OCI-LY7 (cell line): Measurements from ENCODE around the gene TEX44. TPM values are rescaled to one million over a fixed set of nuclear protein-coding genes. Genes with fewer than 3 reads are reported as not detected.

ENCODE experiments used
- BruUV-seq: library from RNA; stranded (reverse); fragments of 400-500 nt; replicated peaks from 2 replicates; lab custom pipeline; 2021; lab: Mats Ljungman, UMichigan
- CTCF ChIA-PET: fragments of 300-600 bp; sonication (Branson Sonifier 250); formaldehyde crosslinking; loops from one replicate; lab custom pipeline; 2022; ENCODE audit warnings: antibody characterized with exemption; ENCODE audit not compliant: unreplicated experiment; lab: Charles Lee
- POLR2A ChIA-PET: fragments of 300-600 bp; sonication (Branson Sonifier 250); formaldehyde crosslinking; loops from one replicate; lab custom pipeline; 2022; ENCODE audit warnings: antibody characterized with exemption; lab: Charles Lee
- DNase-seq: peaks from one replicate; pipeline ENCODE4 v3.0.0-alpha.2; 2015; ENCODE audit warnings: low spot score
- H2AFZ ChIP-seq: fragments of 200-600 bp; sonication (generic), shearing (Covaris generic); 2 replicates; pipeline ENCODE4 v1.6.1; 2014; ENCODE audit warnings: mild to moderate bottlenecking, antibody characterized with exemption, low read length, moderate library complexity
- H3K27ac ChIP-seq: fragments of 200-600 bp; sonication (generic); 2 replicates; pipeline ENCODE4 v1.5.1; 2014; ENCODE audit warnings: mixed run types, low read depth, mild to moderate bottlenecking, moderate library complexity, low read length, inconsistent platforms; ENCODE audit not compliant: poor library complexity, severe bottlenecking
- H3K36me3 ChIP-seq: fragments of 200-600 bp; sonication (generic); 2 replicates; pipeline ENCODE4 v1.6.1; 2014; ENCODE audit warnings: mild to moderate bottlenecking, antibody characterized with exemption, low read length, moderate library complexity, mixed read lengths; ENCODE audit not compliant: insufficient read depth
- H3K4me1 ChIP-seq: fragments of 200-600 bp; sonication (generic); 2 replicates; pipeline ENCODE4 v1.5.1; 2014; ENCODE audit warnings: mild to moderate bottlenecking, low read length; ENCODE audit not compliant: insufficient read depth, poor library complexity, severe bottlenecking
- H3K4me2 ChIP-seq: fragments of 200-600 bp; sonication (generic); 2 replicates; pipeline ENCODE4 v1.6.1; 2014; ENCODE audit warnings: mild to moderate bottlenecking, low read length
- H3K4me3 ChIP-seq: fragments of 200-600 bp; sonication (generic); 2 replicates; pipeline ENCODE4 v1.5.1; 2014; ENCODE audit warnings: mild to moderate bottlenecking, low read depth, low read length; ENCODE audit not compliant: poor library complexity, severe bottlenecking
- H3K79me2 ChIP-seq: fragments of 200-600 bp; sonication (generic); 2 replicates; pipeline ENCODE4 v1.6.1; 2016; ENCODE audit warnings: low read depth, mild to moderate bottlenecking, low read length, moderate library complexity, mixed read lengths; ENCODE audit not compliant: insufficient read depth
- H3K9me2 ChIP-seq: fragments of 200-600 bp; sonication (generic); 2 replicates; pipeline ENCODE4 v1.6.1; 2016; ENCODE audit warnings: mild to moderate bottlenecking, low read length, mixed read lengths; ENCODE audit not compliant: insufficient read depth
- H3K9me3 ChIP-seq: fragments of 200-600 bp; sonication (generic); 2 replicates; pipeline ENCODE4 v1.6.1; 2014; ENCODE audit warnings: mild to moderate bottlenecking, mixed run types, low read length, mixed read lengths
- H4K20me1 ChIP-seq: fragments of 200-600 bp; sonication (generic); 2 replicates; pipeline ENCODE4 v1.6.1; 2014; ENCODE audit warnings: mild to moderate bottlenecking, antibody characterized with exemption, low read length, moderate library complexity, mixed read lengths; ENCODE audit not compliant: insufficient read depth
- EZH2phosphoT487 ChIP-seq: fragments of 200-600 bp; sonication (generic); IDR thresholded peaks from 2 replicates; pipeline ENCODE4 v1.6.1; 2018; ENCODE audit warnings: low read depth, borderline replicate concordance, mild to moderate bottlenecking, mixed run types, antibody characterized with exemption, low read length, moderate library complexity, mixed read lengths
- intact Hi-C: fragments of 100-400 bp; cut with micrococcal nuclease; formaldehyde crosslinking; loops from one replicate; pipeline ENCODE4 v1.10.0; 2022; ENCODE audit not compliant: unreplicated experiment
- total RNA-seq, 2 experiments: library from RNA; depleted of rRNA in 1 of 2; stranded (reverse); fragments of >200 nt in 1 of 2; shearing (Covaris generic) in 1 of 2; gene quantifications; 2 replicates each; pipeline ENCODE4 v1.2.3, GENCODE V29; 2014 to 2022
- TF ChIP-seq, protein P1 (sequence below): fragments of 200-600 bp; sonication (generic); conservative IDR thresholded peaks from 2 replicates; pipeline ENCODE4 v1.5.1; 2014; ENCODE audit warnings: mild to moderate bottlenecking, antibody characterized with exemption, low read length, moderate library complexity, mixed read lengths

TEX44 gene
- total RNA-seq, 2 experiments from 2014 or later, result not detected

GRCh38 chr2:231613663-231614558, 21.2 kb downstream of the TEX44 start:
- no peak for TF ChIP-seq EZH2phosphoT487
- TF ChIP-seq, protein P1, sequence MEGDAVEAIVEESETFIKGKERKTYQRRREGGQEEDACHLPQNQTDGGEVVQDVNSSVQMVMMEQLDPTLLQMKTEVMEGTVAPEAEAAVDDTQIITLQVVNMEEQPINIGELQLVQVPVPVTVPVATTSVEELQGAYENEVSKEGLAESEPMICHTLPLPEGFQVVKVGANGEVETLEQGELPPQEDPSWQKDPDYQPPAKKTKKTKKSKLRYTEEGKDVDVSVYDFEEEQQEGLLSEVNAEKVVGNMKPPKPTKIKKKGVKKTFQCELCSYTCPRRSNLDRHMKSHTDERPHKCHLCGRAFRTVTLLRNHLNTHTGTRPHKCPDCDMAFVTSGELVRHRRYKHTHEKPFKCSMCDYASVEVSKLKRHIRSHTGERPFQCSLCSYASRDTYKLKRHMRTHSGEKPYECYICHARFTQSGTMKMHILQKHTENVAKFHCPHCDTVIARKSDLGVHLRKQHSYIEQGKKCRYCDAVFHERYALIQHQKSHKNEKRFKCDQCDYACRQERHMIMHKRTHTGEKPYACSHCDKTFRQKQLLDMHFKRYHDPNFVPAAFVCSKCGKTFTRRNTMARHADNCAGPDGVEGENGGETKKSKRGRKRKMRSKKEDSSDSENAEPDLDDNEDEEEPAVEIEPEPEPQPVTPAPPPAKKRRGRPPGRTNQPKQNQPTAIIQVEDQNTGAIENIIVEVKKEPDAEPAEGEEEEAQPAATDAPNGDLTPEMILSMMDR, result peak; percentile 45; the same call in 1 of the 2 replicates
- no TSS peak for BruUV-seq
- peak overlapping the region; percentile 99 for H3K27ac ChIP-seq

DNA sequence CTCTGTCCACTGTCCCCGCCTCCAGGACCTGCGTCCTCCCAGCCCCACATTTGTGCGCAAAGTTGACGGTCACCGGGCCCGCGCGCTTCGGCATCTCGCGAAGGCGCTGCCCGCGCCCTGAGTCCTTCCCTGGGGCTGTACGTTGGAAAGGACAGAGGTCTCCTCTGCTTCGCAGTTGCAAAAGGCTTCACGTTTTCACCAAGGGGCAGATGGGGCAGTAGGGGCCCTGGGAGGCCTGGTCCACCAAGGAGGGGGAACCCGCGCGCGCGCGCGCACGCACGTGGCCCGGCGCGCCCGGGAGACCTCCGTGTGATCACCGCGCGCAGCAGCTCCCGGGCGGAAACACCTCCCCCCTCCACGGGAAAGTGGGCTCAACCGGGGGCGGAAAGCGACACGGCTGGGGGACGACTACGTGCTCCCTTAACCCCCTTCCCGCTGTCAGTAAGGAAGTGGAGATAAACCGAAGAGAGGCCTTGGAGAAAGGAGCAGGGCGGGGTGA, 21.9 kb downstream of the TEX44 start:
- CTCF ChIA-PET, result interaction anchor here (1.1 to 8.5 kb wide), 3 partner anchors 60 to 102 kb away, joined by 4 to 136 read pairs (median 4); no protein-coding TSS in a partner anchor
- POLR2A ChIA-PET, result interaction anchor here (0.9 to 5.9 kb wide), 4 partner anchors 45 to 99 kb away, joined by 3 to 201 read pairs (median 6); no protein-coding TSS in a partner anchor
- Histone ChIP-seq H3K9me2 (no peaks in the 10 kb centered on the region), H3K4me1 (peaks cover 80% of the 10 kb centered on the region), H3K4me3 (peak overlapping the region; percentile 60), H4K20me1 (no peaks in the 10 kb centered on the region), H3K36me3 (no peaks in the 10 kb centered on the region), H3K4me2 (peak overlapping the region; percentile 94), H2AFZ (peak overlapping the region; percentile 6; the same call in 1 of the 2 replicates), H3K79me2 (no peaks in the 10 kb centered on the region), H3K27ac (peak overlapping the region; percentile 99), H3K9me3 (no peaks in the 10 kb centered on the region)
- TSS peak; percentile 69 for BruUV-seq
- TF ChIP-seq EZH2phosphoT487, result no peak
- TF ChIP-seq, protein P1, result no peak
- intact Hi-C loops, result loop anchor here (5.0 kb wide), 1 partner anchor 288 kb away; no protein-coding TSS in a partner anchor
- DNase-seq, result peak; percentile 73

More at GRCh38 chr2:231613663-231614558, 21.2 kb downstream of the TEX44 start:
- Histone ChIP-seq H3K4me1 (peaks cover 81% of the 10 kb centered on the region), H3K4me3 (peak overlapping the region; percentile 60), H3K79me2 (no peaks in the 10 kb centered on the region), H2AFZ (peak overlapping the region; percentile 6; the same call in 1 of the 2 replicates), H3K9me2 (no peaks in the 10 kb centered on the region), H4K20me1 (no peaks in the 10 kb centered on the region), H3K36me3 (no peaks in the 10 kb centered on the region), H3K4me2 (peak overlapping the region; percentile 94), H3K9me3 (no peaks in the 10 kb centered on the region)
- peak; percentile 99 for DNase-seq
- ChIA-PET CTCF (interaction anchor here (0.5 to 8.5 kb wide), 10 partner anchors 13 to 103 kb away, joined by 3 to 136 read pairs (median 4); no protein-coding TSS in a partner anchor), POLR2A (interaction anchor here (0.6 to 5.9 kb wide), 17 partner anchors 11 to 171 kb away, joined by 3 to 201 read pairs (median 5); partner anchors contain the start of genes COPS7B, NCL and PTMA)
- intact Hi-C loops, result loop anchor here (1.0 to 5.0 kb wide), 5 partner anchors 48 to 288 kb away; partner anchors contain the start of genes COPS7B, PDE6D and PTMA
